Mesenchymal stem cell (in vitro differentiated cells and primary cell): ENCODE measurements around the gene PPP1R10.

ENCODE experiments used
- DNase-seq: peaks from one replicate; pipeline ENCODE4 v3.0.0-alpha.2; 2013
- H2AFZ ChIP-seq: one replicate; pipeline ENCODE4 v1.6.1; 2013; ENCODE audit warnings: low read depth, mild to moderate bottlenecking, control low read depth, inconsistent platforms, low read length, moderate library complexity
- H2AK5ac ChIP-seq: 2 replicates; pipeline ENCODE4 v1.6.1; 2013; ENCODE audit warnings: low read length, moderate library complexity, mild to moderate bottlenecking, inconsistent platforms; ENCODE audit not compliant: severe bottlenecking
- H2BK120ac ChIP-seq: one replicate; pipeline ENCODE4 v1.6.1; 2013; ENCODE audit warnings: low read depth, mild to moderate bottlenecking, inconsistent platforms, low read length, moderate library complexity
- H2BK12ac ChIP-seq, 2 experiments: one replicate each; pipeline ENCODE4 v1.6.1; 2013; ENCODE audit warnings: inconsistent platforms in 2 of 2, low read length in 2 of 2, mild to moderate bottlenecking in 2 of 2, moderate library complexity in 2 of 2, control low read depth in 1 of 2
- H2BK15ac ChIP-seq: one replicate; pipeline ENCODE4 v1.6.1; 2013; ENCODE audit warnings: mild to moderate bottlenecking, low read depth, inconsistent platforms; ENCODE audit not compliant: poor library complexity, severe bottlenecking
- H2BK5ac ChIP-seq: 2 replicates; pipeline ENCODE4 v1.6.1; 2013; ENCODE audit warnings: low read depth, mild to moderate bottlenecking, low read length, control low read depth, inconsistent platforms; ENCODE audit not compliant: poor library complexity, severe bottlenecking
- H3K14ac ChIP-seq, 2 experiments: one replicate each; pipeline ENCODE4 v1.6.1; 2013; ENCODE audit warnings: inconsistent platforms in 2 of 2, low read length in 2 of 2, control low read depth in 1 of 2, mild to moderate bottlenecking in 1 of 2, moderate library complexity in 1 of 2
- H3K18ac ChIP-seq, 2 experiments: one replicate each; pipeline ENCODE4 v1.6.1; 2013; ENCODE audit warnings: inconsistent platforms in 2 of 2, low read length in 2 of 2, control low read depth in 1 of 2, low read depth in 1 of 2, mild to moderate bottlenecking in 1 of 2
- H3K23ac ChIP-seq, 2 experiments: one replicate each; pipeline ENCODE4 v1.6.1; 2013; ENCODE audit warnings: inconsistent platforms in 2 of 2, low read length in 2 of 2, mild to moderate bottlenecking in 2 of 2, moderate library complexity in 2 of 2, control low read depth in 1 of 2
- H3K27ac ChIP-seq: 2 replicates; pipeline ENCODE4 v1.5.1; 2013; ENCODE audit warnings: mild to moderate bottlenecking, moderate library complexity, low read length, control low read depth, inconsistent platforms; ENCODE audit not compliant: poor library complexity, severe bottlenecking
- H3K27me3 ChIP-seq, 2 experiments: 2 replicates each; pipeline versions ENCODE4 v1.6.1 to v1.7.0; 2013; ENCODE audit warnings: low read length in 2 of 2, mild to moderate bottlenecking in 2 of 2, moderate library complexity in 2 of 2, control low read depth in 1 of 2, inconsistent platforms in 1 of 2; ENCODE audit not compliant: control insufficient read depth in 1 of 2, insufficient read depth in 1 of 2
- H3K36me3 ChIP-seq, 2 experiments: 2 replicates each; pipeline versions ENCODE4 v1.6.1 to v1.7.0; 2013; ENCODE audit warnings: low read length in 2 of 2, control low read depth in 1 of 2, inconsistent platforms in 1 of 2, low read depth in 1 of 2, mild to moderate bottlenecking in 1 of 2; ENCODE audit not compliant: insufficient read depth in 2 of 2, control insufficient read depth in 1 of 2
- H3K4ac ChIP-seq, 2 experiments: one replicate each; pipeline ENCODE4 v1.6.1; 2013; ENCODE audit warnings: inconsistent platforms in 2 of 2, low read length in 2 of 2, mild to moderate bottlenecking in 2 of 2, moderate library complexity in 2 of 2, control low read depth in 1 of 2, low read depth in 1 of 2
- H3K4me1 ChIP-seq: 2 replicates; pipeline ENCODE4 v1.6.1; 2013; ENCODE audit warnings: low read depth, low read length, control low read depth; ENCODE audit not compliant: control insufficient read depth, insufficient read depth
- H3K4me2 ChIP-seq: 2 replicates; pipeline ENCODE4 v1.6.1; 2013; ENCODE audit warnings: low read length, mild to moderate bottlenecking, inconsistent platforms; ENCODE audit not compliant: poor library complexity, severe bottlenecking
- H3K4me3 ChIP-seq, 2 experiments: 2 replicates each; pipeline versions ENCODE4 v1.5.1 to v1.7.0; 2013; ENCODE audit warnings: low read length in 2 of 2, mild to moderate bottlenecking in 2 of 2, control low read depth in 1 of 2, low read depth in 1 of 2; ENCODE audit not compliant: insufficient read depth in 1 of 2
- H3K79me1 ChIP-seq: replicated peaks from 2 replicates; pipeline ENCODE4 v1.6.1; 2013; ENCODE audit warnings: mild to moderate bottlenecking, control low read depth, low read length, inconsistent platforms; ENCODE audit not compliant: poor library complexity, severe bottlenecking
- H3K9ac ChIP-seq: 2 replicates; pipeline ENCODE4 v1.7.0; 2013; ENCODE audit warnings: mild to moderate bottlenecking, low read length, moderate library complexity
- H3K9me3 ChIP-seq: 2 replicates; pipeline ENCODE4 v1.7.0; 2013; ENCODE audit warnings: mild to moderate bottlenecking, low read length; ENCODE audit not compliant: control insufficient read depth
- H4K8ac ChIP-seq: one replicate; pipeline ENCODE4 v1.6.1; 2013; ENCODE audit warnings: inconsistent platforms, mild to moderate bottlenecking, low read length, moderate library complexity
- H4K91ac ChIP-seq: one replicate; pipeline ENCODE4 v1.6.1; 2013; ENCODE audit warnings: mild to moderate bottlenecking, low read length, inconsistent platforms
- WGBS: methylation state at CpG from one replicate; pipeline ENCODE4 v1.1.7; 2013; ENCODE audit warnings: mixed read lengths; 5-methylcytosine and 5-hydroxymethylcytosine counted together

The PPP1R10 gene

DNA sequence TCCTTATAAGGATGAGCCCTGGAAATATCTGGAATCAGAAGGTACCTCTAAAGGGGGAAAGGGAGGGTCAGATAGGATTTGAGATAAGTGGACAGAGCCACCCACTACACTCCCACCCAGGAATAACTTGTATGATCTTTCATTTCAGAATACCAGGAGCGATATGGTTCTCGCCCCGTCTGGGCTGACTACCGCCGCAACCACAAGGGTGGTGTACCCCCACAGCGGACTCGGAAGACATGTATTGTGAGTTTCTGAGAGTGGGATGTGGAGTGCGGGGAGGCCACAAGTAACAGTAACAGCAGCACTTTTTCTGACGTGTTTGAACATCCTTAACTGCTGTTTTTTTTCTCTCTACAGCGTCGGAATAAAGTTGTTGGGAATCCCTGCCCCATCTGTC, 2.5 kb upstream of the PPP1R10 start:
- Histone ChIP-seq H3K4ac (no peak overlapping the region), H2BK12ac (no peak overlapping the region), H3K27ac (no peak overlapping the region), H2AK5ac (peak overlapping the region; percentile 49), H3K4me2 (no peak overlapping the region), H2BK15ac (no peak overlapping the region), H3K4me3 (no peak overlapping the region), H4K8ac (peak overlapping the region; percentile 62), H2BK120ac (no peak overlapping the region), H3K27me3 (no peaks in the 10 kb centered on the region), H3K36me3 (peaks cover 30 to 64% of the 10 kb centered on the region in 2 experiments), H3K14ac (no peak overlapping the region), H4K91ac (peak overlapping the region; percentile 48), H3K9me3 (no peaks in the 10 kb centered on the region), H3K4me1 (no peaks in the 10 kb centered on the region), H3K18ac (no peak overlapping the region), H2AFZ (no peak overlapping the region), H2BK5ac (no peak overlapping the region), H3K9ac (peak overlapping the region; percentile 100), H3K23ac (no peak overlapping the region), H3K79me1 (peaks cover 11% of the 10 kb centered on the region)
- WGBS, result 98% methylated on average over 11 of the region's 11 CpGs
- DNase-seq, result no peak

DNA sequence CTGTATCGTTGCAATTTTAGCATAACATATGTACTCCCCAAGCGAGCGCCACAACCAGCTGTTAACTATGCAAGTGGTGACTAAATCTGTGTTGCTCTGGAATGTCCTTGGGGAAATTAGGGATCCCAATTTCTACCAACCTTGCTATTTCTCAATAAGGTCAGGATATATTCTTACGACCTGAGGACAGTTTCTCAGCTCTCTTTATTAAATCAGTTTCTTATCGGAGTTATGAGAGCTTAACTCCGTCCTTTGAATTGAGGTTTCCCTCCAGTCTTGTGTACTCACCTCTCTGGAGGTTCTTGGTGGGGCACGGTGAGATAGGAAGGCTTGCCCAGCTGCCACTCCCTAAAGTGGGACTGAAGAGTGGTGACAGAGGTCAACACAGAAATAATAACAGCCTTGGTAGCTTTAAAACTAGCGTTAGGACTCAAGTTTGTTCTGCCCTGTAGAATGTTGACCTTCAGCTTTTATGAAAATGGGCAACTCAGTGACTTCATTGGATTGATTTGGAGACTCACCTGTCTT, 1.3 kb upstream of the PPP1R10 start:
- Histone ChIP-seq H3K18ac (no peak overlapping the region), H3K9ac (peak overlapping the region; percentile 100), H3K4ac (peak overlapping the region; percentile 5 to 83), H2AFZ (no peak overlapping the region), H3K36me3 (peaks cover 23 to 57% of the 10 kb centered on the region in 2 experiments), H2AK5ac (peak overlapping the region; percentile 12), H3K79me1 (peaks cover 11% of the 10 kb centered on the region), H3K14ac (no peak overlapping the region), H4K8ac (no peak overlapping the region), H3K27me3 (no peaks in the 10 kb centered on the region), H2BK15ac (no peak overlapping the region), H2BK12ac (no peak overlapping the region), H3K27ac (no peak overlapping the region), H2BK120ac (no peak overlapping the region), H3K9me3 (no peaks in the 10 kb centered on the region), H4K91ac (no peak overlapping the region), H3K23ac (peak overlapping the region in 1 of 2 experiments; percentile 78), H3K4me2 (peak overlapping the region; percentile 74), H3K4me3 (peak overlapping the region in 1 of 2 experiments; percentile 81), H2BK5ac (no peak overlapping the region), H3K4me1 (peaks cover 2% of the 10 kb centered on the region)
- DNase-seq, result no peak
- 49% methylated on average over 4 of the region's 8 CpGs for WGBS

DNA sequence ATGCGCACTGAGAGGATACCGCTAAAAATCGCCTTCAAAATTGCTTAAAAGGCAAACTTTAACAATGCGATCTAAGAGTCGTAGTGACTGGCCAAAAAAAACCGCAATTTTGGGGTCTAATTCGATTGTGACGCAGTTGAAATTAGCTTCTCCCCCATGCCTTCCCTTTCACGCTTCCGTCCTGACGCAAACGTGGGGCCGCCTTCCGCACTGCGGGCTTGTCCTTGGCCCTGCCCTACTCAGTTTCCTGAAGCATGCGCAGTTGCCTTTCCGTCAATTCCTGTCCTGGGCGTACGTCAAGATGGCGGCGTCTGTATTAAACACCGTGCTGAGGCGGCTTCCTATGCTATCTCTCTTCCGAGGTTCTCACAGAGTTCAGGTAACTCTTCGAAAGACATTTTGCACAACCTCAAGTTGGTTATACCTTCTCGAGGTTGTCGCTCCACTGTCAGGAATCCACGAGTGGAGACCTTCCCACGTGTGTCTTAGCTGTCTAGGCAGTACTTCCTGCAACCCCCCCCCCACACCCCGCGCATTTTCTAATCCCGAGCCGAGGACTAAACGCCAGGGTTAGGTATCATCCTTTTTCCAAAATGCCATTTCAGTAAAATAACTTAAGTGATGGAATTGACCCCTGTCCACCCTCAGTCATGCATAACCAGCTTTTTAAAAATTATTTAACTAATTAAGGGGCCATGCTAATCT, 674 bp upstream of the PPP1R10 start, which contains the start of gene MRPS18B:
MRPS18B (plus strand) TSS at position 276 of the 705 bp plus-strand sequence; CDS start at position 302, 26 bp downstream.
- Histone ChIP-seq H2BK5ac (peak within 1 kb of the TSS; percentile 39), H4K8ac (peak within 1 kb of the TSS; percentile 98), H4K91ac (peak within 1 kb of the TSS; percentile 98), H3K4me1 (peaks cover 4% of the 10 kb centered on the region), H3K36me3 (peaks cover 18 to 51% of the 10 kb centered on the region in 2 experiments), H3K4me2 (peak within 1 kb of the TSS; percentile 80), H3K9ac (peak within 1 kb of the TSS; percentile 100), H3K27ac (peak within 1 kb of the TSS; percentile 93), H3K18ac (peak within 1 kb of the TSS; percentile 93 to 94), H2AFZ (no peak within 1 kb of the TSS), H2BK15ac (peak within 1 kb of the TSS; percentile 7), H3K23ac (peak within 1 kb of the TSS in 1 of 2 experiments; percentile 78), H2BK12ac (peak within 1 kb of the TSS in 1 of 2 experiments; percentile 59), H3K79me1 (peaks cover 9% of the 10 kb centered on the region), H2AK5ac (peak within 1 kb of the TSS; percentile 76), H3K9me3 (no peaks in the 10 kb centered on the region), H3K4me3 (peak within 1 kb of the TSS; percentile 74 to 97), H3K14ac (peak within 1 kb of the TSS; percentile 62 to 90), H3K4ac (peak within 1 kb of the TSS; percentile 92 to 95), H3K27me3 (no peaks in the 10 kb centered on the region), H2BK120ac (no peak within 1 kb of the TSS)
- DNase-seq, result peak; percentile 99
- under 1% methylated on average over 34 of the region's 34 CpGs for WGBS
